HEK293 (cell line): ENCODE data around the gene NDOR1.
A peak's percentile ranks its signal among the peaks of the same experiment; 100 is the strongest.

Experiments
- CTCF ChIA-PET: fragments of 350-600 bp; formaldehyde crosslinking; extraction: SDS; loops from one replicate; lab custom pipeline; 2021; ENCODE audit warnings: antibody characterized with exemption; lab: Yijun Ruan, JAX
- POLR2A ChIA-PET: fragments of 300-600 bp; formaldehyde crosslinking; extraction: SDS; loops from one replicate; lab custom pipeline; 2020; ENCODE audit warnings: antibody characterized with exemption, inconsistent platforms; lab: Yijun Ruan, JAX
- H3K27ac ChIP-seq: fragments of 200-500 bp; sonication (Bioruptor generic); 2 replicates; pipeline ENCODE4 v1.5.1; 2014; ENCODE audit warnings: low read depth, low read length, control low read depth, inconsistent platforms; ENCODE audit errors: extremely low read depth
- H3K36me3 ChIP-seq, 2 experiments: fragments of 200-500 bp in 1 of 2; sonication (Bioruptor generic) in 1 of 2; 1 replicate in 1 of 2; 2 replicates in 1 of 2; pipeline ENCODE4 v1.5.1; 2014 to 2017; ENCODE audit warnings: inconsistent platforms in 2 of 2, low read length in 2 of 2; ENCODE audit not compliant: control insufficient read depth in 2 of 2, insufficient read depth in 1 of 2
- H3K4me1 ChIP-seq: fragments of 200-500 bp; sonication (Bioruptor generic); 2 replicates; pipeline ENCODE4 v1.5.1; 2014; ENCODE audit warnings: mild to moderate bottlenecking, low read length, inconsistent platforms; ENCODE audit not compliant: control insufficient read depth, insufficient read depth
- H3K4me3 ChIP-seq: 2 replicates; pipeline ENCODE4 v1.5.1; 2011; ENCODE audit warnings: low read depth, mild to moderate bottlenecking, control low read depth, low read length, moderate library complexity
- H3K9me3 ChIP-seq: fragments of 200-500 bp; sonication (Bioruptor generic); 2 replicates; pipeline ENCODE4 v1.5.1; 2014; ENCODE audit warnings: low read depth, low read length, inconsistent platforms; ENCODE audit not compliant: control insufficient read depth, insufficient read depth
- KLF1 ChIP-seq: fragments of 450-650 bp; formaldehyde crosslinking; IDR thresholded peaks from 2 replicates; pipeline ENCODE4 v1.5.1; 2016; ENCODE audit warnings: missing biosample characterization, missing genetic modification characterization
- MZF1 ChIP-seq: fragments of 450-650 bp; formaldehyde crosslinking; IDR thresholded peaks from 2 replicates; pipeline ENCODE4 v1.5.1; 2017; ENCODE audit warnings: missing biosample characterization, missing genetic modification characterization, borderline replicate concordance
- OSR2 ChIP-seq: fragments of 450-650 bp; formaldehyde crosslinking; IDR thresholded peaks from 2 replicates; pipeline ENCODE4 v1.5.1; 2016; ENCODE audit warnings: missing biosample characterization, missing genetic modification characterization
- SCRT1 ChIP-seq: fragments of 450-650 bp; formaldehyde crosslinking; IDR thresholded peaks from 2 replicates; pipeline ENCODE4 v1.5.1; 2016; ENCODE audit warnings: missing biosample characterization, missing genetic modification characterization, borderline replicate concordance
- ZFP3 ChIP-seq: fragments of 450-650 bp; formaldehyde crosslinking; IDR thresholded peaks from 2 replicates; pipeline ENCODE4 v1.5.1; 2016; ENCODE audit warnings: low read depth, missing biosample characterization, missing genetic modification characterization
- ZNF169 ChIP-seq: fragments of 450-650 bp; formaldehyde crosslinking; IDR thresholded peaks from 2 replicates; pipeline ENCODE4 v1.5.1; 2016; ENCODE audit warnings: missing biosample characterization, missing genetic modification characterization
- ZNF23 ChIP-seq: fragments of 450-650 bp; formaldehyde crosslinking; IDR thresholded peaks from 2 replicates; pipeline ENCODE4 v1.5.1; 2016; ENCODE audit warnings: missing biosample characterization, missing genetic modification characterization, borderline replicate concordance
- ZNF341 ChIP-seq: fragments of 450-650 bp; formaldehyde crosslinking; IDR thresholded peaks from 2 replicates; pipeline ENCODE4; 2016; ENCODE audit warnings: low read depth, missing biosample characterization, missing genetic modification characterization
- ZNF391 ChIP-seq: fragments of 450-650 bp; formaldehyde crosslinking; IDR thresholded peaks from 2 replicates; pipeline ENCODE4 v1.5.1; 2016; ENCODE audit warnings: low read depth, missing biosample characterization, missing genetic modification characterization, borderline replicate concordance
- ZNF416 ChIP-seq: fragments of 450-650 bp; formaldehyde crosslinking; IDR thresholded peaks from 2 replicates; pipeline ENCODE4 v1.5.1; 2016; ENCODE audit warnings: missing biosample characterization, missing genetic modification characterization
- ZNF426 ChIP-seq: fragments of 450-650 bp; formaldehyde crosslinking; IDR thresholded peaks from 2 replicates; pipeline ENCODE4 v1.5.1; 2017; ENCODE audit warnings: missing biosample characterization, missing genetic modification characterization, mild to moderate bottlenecking, inconsistent platforms, moderate library complexity
- ZNF529 ChIP-seq: fragments of 450-650 bp; formaldehyde crosslinking; IDR thresholded peaks from 2 replicates; pipeline ENCODE4 v1.5.1; 2017; ENCODE audit warnings: missing genetic modification characterization, missing biosample characterization; ENCODE audit not compliant: insufficient replicate concordance
- ZNF585B ChIP-seq: fragments of 450-650 bp; formaldehyde crosslinking; IDR thresholded peaks from 2 replicates; pipeline ENCODE4 v1.5.1; 2016; ENCODE audit warnings: missing biosample characterization, missing genetic modification characterization
- ZNF670 ChIP-seq: fragments of 450-650 bp; formaldehyde crosslinking; IDR thresholded peaks from 2 replicates; pipeline ENCODE4 v1.5.1; 2016; ENCODE audit warnings: missing biosample characterization, missing genetic modification characterization, low read depth
- TF ChIP-seq, protein P1 (sequence below): fragments of 450-650 bp; IDR thresholded peaks from 2 replicates; pipeline ENCODE4 v1.5.1; 2018; ENCODE audit warnings: missing biosample characterization, missing genetic modification characterization
- TF ChIP-seq, protein P2 (sequence below): fragments of 450-650 bp; formaldehyde crosslinking; IDR thresholded peaks from 2 replicates; pipeline ENCODE4 v1.5.1; 2016; ENCODE audit warnings: missing biosample characterization, missing genetic modification characterization
- TF ChIP-seq, protein P3 (sequence below): fragments of 450-650 bp; formaldehyde crosslinking; IDR thresholded peaks from 2 replicates; pipeline ENCODE4 v1.5.1; 2017; ENCODE audit warnings: missing biosample characterization, missing genetic modification characterization
- TF ChIP-seq, protein P4 (sequence below): fragments of 450-650 bp; formaldehyde crosslinking; IDR thresholded peaks from 2 replicates; pipeline ENCODE4 v1.5.1; 2016; ENCODE audit warnings: missing biosample characterization, missing genetic modification characterization
- TF ChIP-seq, protein P5 (sequence below): fragments of 450-650 bp; formaldehyde crosslinking; IDR thresholded peaks from 2 replicates; pipeline ENCODE4 v1.5.1; 2016; ENCODE audit warnings: missing biosample characterization, missing genetic modification characterization
- TF ChIP-seq, protein P6 (sequence below): fragments of 450-650 bp; formaldehyde crosslinking; IDR thresholded peaks from 2 replicates; pipeline ENCODE4 v1.5.1; 2016; ENCODE audit warnings: missing biosample characterization, missing genetic modification characterization
- TF ChIP-seq, protein P7 (sequence below): fragments of 450-650 bp; formaldehyde crosslinking; IDR thresholded peaks from 2 replicates; pipeline ENCODE4 v1.5.1; 2017; ENCODE audit warnings: missing biosample characterization, missing genetic modification characterization

Gene NDOR1

DNA sequence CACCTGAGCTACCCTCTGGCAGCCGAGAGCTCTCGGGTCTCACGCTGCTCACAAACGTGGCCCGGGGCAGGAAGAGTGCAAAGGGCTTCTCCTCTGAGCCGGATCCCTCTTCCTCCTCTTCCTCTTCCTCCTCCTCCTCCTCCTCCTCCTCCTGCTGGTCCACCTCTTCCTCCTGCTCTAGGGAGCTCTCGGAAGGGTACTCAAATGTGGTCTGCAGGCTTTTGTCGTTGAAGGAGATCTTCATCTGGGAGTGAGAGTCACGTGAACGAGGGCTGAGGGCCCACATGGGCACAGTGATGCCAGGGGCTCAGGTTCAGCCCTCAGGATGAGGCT lies 13.1 kb upstream of the NDOR1 start:
- TF ChIP-seq OSR2 (tag by site-specific recombination) (no peak), ZFP3 (no peak), ZNF426 (tag by site-specific recombination) (no peak), ZNF169 (tag by site-specific recombination) (no peak), ZNF23 (no peak), ZNF529 (tag by site-specific recombination) (no peak), KLF1 (no peak)
- TF ChIP-seq, protein P1, sequence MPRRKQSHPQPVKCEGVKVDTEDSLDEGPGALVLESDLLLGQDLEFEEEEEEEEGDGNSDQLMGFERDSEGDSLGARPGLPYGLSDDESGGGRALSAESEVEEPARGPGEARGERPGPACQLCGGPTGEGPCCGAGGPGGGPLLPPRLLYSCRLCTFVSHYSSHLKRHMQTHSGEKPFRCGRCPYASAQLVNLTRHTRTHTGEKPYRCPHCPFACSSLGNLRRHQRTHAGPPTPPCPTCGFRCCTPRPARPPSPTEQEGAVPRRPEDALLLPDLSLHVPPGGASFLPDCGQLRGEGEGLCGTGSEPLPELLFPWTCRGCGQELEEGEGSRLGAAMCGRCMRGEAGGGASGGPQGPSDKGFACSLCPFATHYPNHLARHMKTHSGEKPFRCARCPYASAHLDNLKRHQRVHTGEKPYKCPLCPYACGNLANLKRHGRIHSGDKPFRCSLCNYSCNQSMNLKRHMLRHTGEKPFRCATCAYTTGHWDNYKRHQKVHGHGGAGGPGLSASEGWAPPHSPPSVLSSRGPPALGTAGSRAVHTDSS = peak; percentile 97
- TF ChIP-seq, protein P2, sequence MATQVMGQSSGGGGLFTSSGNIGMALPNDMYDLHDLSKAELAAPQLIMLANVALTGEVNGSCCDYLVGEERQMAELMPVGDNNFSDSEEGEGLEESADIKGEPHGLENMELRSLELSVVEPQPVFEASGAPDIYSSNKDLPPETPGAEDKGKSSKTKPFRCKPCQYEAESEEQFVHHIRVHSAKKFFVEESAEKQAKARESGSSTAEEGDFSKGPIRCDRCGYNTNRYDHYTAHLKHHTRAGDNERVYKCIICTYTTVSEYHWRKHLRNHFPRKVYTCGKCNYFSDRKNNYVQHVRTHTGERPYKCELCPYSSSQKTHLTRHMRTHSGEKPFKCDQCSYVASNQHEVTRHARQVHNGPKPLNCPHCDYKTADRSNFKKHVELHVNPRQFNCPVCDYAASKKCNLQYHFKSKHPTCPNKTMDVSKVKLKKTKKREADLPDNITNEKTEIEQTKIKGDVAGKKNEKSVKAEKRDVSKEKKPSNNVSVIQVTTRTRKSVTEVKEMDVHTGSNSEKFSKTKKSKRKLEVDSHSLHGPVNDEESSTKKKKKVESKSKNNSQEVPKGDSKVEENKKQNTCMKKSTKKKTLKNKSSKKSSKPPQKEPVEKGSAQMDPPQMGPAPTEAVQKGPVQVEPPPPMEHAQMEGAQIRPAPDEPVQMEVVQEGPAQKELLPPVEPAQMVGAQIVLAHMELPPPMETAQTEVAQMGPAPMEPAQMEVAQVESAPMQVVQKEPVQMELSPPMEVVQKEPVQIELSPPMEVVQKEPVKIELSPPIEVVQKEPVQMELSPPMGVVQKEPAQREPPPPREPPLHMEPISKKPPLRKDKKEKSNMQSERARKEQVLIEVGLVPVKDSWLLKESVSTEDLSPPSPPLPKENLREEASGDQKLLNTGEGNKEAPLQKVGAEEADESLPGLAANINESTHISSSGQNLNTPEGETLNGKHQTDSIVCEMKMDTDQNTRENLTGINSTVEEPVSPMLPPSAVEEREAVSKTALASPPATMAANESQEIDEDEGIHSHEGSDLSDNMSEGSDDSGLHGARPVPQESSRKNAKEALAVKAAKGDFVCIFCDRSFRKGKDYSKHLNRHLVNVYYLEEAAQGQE (tag by site-specific recombination) = no peak
- H3K4me3 ChIP-seq = no peak overlapping the region
- H3K36me3 ChIP-seq = peaks cover 0 to 31% of the 10 kb centered on the region in 2 experiments; a peak in 1 of 3 replicates
- CTCF ChIA-PET = interaction anchor here (0.6 to 2.3 kb wide), 4 partner anchors 13 to 44 kb away, joined by 4 to 9 read pairs (median 5); partner anchors contain the start of genes NDOR1, RNF224 and TMEM203
- H3K4me1 ChIP-seq = peaks cover 8% of the 10 kb centered on the region
- H3K9me3 ChIP-seq = no peaks in the 10 kb centered on the region
- H3K27ac ChIP-seq = no peak overlapping the region
- POLR2A ChIA-PET = interaction anchor here (0.6 to 7.1 kb wide), 12 partner anchors 12 to 157 kb away, joined by 3 to 178 read pairs (median 4); partner anchors contain the start of genes LRRC26, MAN1B1, NDOR1 and TMEM203

DNA sequence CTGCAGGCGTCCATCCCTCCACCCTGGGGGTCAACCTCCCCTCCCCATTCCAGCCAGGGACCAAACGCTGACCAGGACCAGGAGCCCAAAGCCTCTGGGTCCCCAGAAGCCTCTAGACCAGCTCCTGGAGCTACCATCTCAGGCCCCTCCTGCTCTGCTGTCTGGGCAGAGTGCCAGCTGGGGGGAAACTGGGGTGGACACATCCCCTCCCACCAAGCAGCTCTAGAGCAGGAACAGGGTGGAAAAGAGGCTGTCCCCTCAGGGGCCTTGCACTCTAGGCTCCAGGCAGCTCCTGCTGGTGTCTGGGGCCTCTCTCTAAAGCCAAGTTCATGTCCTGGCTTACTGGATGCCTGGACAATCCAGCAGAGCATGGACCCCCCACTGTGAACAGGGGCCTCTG lies 12.6 kb upstream of the NDOR1 start:
- H3K36me3 ChIP-seq = peaks cover 0 to 30% of the 10 kb centered on the region in 2 experiments; a peak in 1 of 3 replicates
- no peak overlapping the region for H3K4me3 ChIP-seq
- peaks cover 6% of the 10 kb centered on the region; the same call in 1 of the 2 replicates for H3K4me1 ChIP-seq
- H3K27ac ChIP-seq = no peak overlapping the region
- CTCF ChIA-PET = interaction anchor here (1.0 to 2.3 kb wide), 3 partner anchors 16 to 44 kb away, joined by 4 to 9 read pairs (median 6); partner anchors contain the start of gene RNF224
- POLR2A ChIA-PET = interaction anchor here (0.9 to 7.1 kb wide), 11 partner anchors 12 to 158 kb away, joined by 3 to 178 read pairs (median 4); partner anchors contain the start of genes LRRC26, MAN1B1, NDOR1 and TMEM203
- no peaks in the 10 kb centered on the region for H3K9me3 ChIP-seq
- TF ChIP-seq ZNF391 (no peak), MZF1 (no peak), ZNF341 (no peak), ZNF416 (tag by site-specific recombination) (no peak), SCRT1 (no peak), ZNF585B (tag by site-specific recombination) (no peak), ZNF529 (tag by site-specific recombination) (no peak), ZNF670 (tag by site-specific recombination) (no peak)
- TF ChIP-seq, protein P3, sequence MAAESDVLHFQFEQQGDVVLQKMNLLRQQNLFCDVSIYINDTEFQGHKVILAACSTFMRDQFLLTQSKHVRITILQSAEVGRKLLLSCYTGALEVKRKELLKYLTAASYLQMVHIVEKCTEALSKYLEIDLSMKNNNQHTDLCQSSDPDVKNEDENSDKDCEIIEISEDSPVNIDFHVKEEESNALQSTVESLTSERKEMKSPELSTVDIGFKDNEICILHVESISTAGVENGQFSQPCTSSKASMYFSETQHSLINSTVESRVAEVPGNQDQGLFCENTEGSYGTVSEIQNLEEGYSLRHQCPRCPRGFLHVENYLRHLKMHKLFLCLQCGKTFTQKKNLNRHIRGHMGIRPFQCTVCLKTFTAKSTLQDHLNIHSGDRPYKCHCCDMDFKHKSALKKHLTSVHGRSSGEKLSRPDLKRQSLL (tag by site-specific recombination) = 0 out of 2 replicates have a peak, but pooled peaks have one; percentile 19
- TF ChIP-seq, protein P4, sequence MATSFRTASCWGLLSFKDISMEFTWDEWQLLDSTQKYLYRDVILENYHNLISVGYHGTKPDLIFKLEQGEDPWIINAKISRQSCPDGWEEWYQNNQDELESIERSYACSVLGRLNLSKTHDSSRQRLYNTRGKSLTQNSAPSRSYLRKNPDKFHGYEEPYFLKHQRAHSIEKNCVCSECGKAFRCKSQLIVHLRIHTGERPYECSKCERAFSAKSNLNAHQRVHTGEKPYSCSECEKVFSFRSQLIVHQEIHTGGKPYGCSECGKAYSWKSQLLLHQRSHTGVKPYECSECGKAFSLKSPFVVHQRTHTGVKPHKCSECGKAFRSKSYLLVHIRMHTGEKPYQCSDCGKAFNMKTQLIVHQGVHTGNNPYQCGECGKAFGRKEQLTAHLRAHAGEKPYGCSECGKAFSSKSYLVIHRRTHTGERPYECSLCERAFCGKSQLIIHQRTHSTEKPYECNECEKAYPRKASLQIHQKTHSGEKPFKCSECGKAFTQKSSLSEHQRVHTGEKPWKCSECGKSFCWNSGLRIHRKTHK (tag by site-specific recombination) = no peak
- TF ChIP-seq, protein P5, sequence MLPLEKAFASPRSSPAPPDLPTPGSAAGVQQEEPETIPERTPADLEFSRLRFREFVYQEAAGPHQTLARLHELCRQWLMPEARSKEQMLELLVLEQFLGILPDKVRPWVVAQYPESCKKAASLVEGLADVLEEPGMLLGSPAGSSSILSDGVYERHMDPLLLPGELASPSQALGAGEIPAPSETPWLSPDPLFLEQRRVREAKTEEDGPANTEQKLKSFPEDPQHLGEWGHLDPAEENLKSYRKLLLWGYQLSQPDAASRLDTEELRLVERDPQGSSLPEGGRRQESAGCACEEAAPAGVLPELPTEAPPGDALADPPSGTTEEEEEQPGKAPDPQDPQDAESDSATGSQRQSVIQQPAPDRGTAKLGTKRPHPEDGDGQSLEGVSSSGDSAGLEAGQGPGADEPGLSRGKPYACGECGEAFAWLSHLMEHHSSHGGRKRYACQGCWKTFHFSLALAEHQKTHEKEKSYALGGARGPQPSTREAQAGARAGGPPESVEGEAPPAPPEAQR (tag by site-specific recombination) = no peak
- TF ChIP-seq, protein P6, sequence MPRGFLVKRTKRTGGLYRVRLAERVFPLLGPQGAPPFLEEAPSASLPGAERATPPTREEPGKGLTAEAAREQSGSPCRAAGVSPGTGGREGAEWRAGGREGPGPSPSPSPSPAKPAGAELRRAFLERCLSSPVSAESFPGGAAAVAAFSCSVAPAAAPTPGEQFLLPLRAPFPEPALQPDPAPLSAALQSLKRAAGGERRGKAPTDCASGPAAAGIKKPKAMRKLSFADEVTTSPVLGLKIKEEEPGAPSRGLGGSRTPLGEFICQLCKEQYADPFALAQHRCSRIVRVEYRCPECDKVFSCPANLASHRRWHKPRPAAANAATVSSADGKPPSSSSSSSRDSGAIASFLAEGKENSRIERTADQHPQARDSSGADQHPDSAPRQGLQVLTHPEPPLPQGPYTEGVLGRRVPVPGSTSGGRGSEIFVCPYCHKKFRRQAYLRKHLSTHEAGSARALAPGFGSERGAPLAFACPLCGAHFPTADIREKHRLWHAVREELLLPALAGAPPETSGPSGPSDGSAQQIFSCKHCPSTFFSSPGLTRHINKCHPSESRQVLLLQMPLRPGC (tag by site-specific recombination) = no peak
- TF ChIP-seq, protein P7, sequence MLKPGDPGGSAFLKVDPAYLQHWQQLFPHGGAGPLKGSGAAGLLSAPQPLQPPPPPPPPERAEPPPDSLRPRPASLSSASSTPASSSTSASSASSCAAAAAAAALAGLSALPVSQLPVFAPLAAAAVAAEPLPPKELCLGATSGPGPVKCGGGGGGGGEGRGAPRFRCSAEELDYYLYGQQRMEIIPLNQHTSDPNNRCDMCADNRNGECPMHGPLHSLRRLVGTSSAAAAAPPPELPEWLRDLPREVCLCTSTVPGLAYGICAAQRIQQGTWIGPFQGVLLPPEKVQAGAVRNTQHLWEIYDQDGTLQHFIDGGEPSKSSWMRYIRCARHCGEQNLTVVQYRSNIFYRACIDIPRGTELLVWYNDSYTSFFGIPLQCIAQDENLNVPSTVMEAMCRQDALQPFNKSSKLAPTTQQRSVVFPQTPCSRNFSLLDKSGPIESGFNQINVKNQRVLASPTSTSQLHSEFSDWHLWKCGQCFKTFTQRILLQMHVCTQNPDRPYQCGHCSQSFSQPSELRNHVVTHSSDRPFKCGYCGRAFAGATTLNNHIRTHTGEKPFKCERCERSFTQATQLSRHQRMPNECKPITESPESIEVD = no peak
